Measurements from ENCODE around the gene CTNND2.

Gene CTNND2

GRCh38 chr5:10984021-10984715, 920.1 kb downstream of the CTNND2 start:
- Histone ChIP-seq H3K4me1 (ENCODE audit: control insufficient read depth, insufficient read depth, low read length, poor library complexity, severe bottlenecking) (peaks cover 6% of the 10 kb centered on the region), H3K4me3 (ENCODE audit: extremely low read depth, insufficient read depth, low read length, poor library complexity, severe bottlenecking) (no peak overlapping the region), H3K9me3 (ENCODE audit: control insufficient read depth, low read length) (no peaks in the 10 kb centered on the region), H3K36me3 (ENCODE audit: control insufficient read depth, insufficient read depth, low read length) (no peaks in the 10 kb centered on the region), H3K27ac (ENCODE audit: low read depth, low read length, severe bottlenecking) (no peak overlapping the region)
- WGBS, 2 experiments (ENCODE audit: insufficient coverage in 2 of 2) = 90 to 95% methylated on average over 6 to 7 of the region's 10 CpGs

- H3K4me3 ChIP-seq (ENCODE audit: extremely low read depth, insufficient read depth, low read length, poor library complexity, severe bottlenecking) = no peak overlapping the region
- H3K36me3 ChIP-seq (ENCODE audit: control insufficient read depth, insufficient read depth, low read length) = no peaks in the 10 kb centered on the region
- no peaks in the 10 kb centered on the region for H3K9me3 ChIP-seq (ENCODE audit: control insufficient read depth, low read length)
- no peaks in the 10 kb centered on the region for H3K4me1 ChIP-seq (ENCODE audit: control insufficient read depth, insufficient read depth, low read length, poor library complexity, severe bottlenecking)
- H3K27ac ChIP-seq (ENCODE audit: low read depth, low read length, severe bottlenecking) = no peak overlapping the region
- 92 to 93% methylated on average over 3 of the region's 3 CpGs for WGBS, 2 experiments (ENCODE audit: insufficient coverage in 2 of 2)
These were observed 921.6 kb downstream of the CTNND2 start for GRCh38 chr5:10982626-10983025.

GRCh38 chr5:10981932-10982331, 922.3 kb downstream of the CTNND2 start:
- Histone ChIP-seq H3K4me3 (ENCODE audit: extremely low read depth, insufficient read depth, low read length, poor library complexity, severe bottlenecking) (no peak overlapping the region), H3K27ac (ENCODE audit: low read depth, low read length, severe bottlenecking) (no peak overlapping the region), H3K9me3 (ENCODE audit: control insufficient read depth, low read length) (no peaks in the 10 kb centered on the region), H3K4me1 (ENCODE audit: control insufficient read depth, insufficient read depth, low read length, poor library complexity, severe bottlenecking) (no peaks in the 10 kb centered on the region), H3K36me3 (ENCODE audit: control insufficient read depth, insufficient read depth, low read length) (no peaks in the 10 kb centered on the region)
- WGBS, 2 experiments (ENCODE audit: insufficient coverage in 2 of 2) = 84% methylated on average over 2 to 3 of the region's 3 CpGs

- 84 to 97% methylated on average over 3 to 5 of the region's 5 CpGs for WGBS, 2 experiments (ENCODE audit: insufficient coverage in 2 of 2)
- Histone ChIP-seq H3K4me1 (ENCODE audit: control insufficient read depth, insufficient read depth, low read length, poor library complexity, severe bottlenecking) (no peaks in the 10 kb centered on the region), H3K9me3 (ENCODE audit: control insufficient read depth, low read length) (no peaks in the 10 kb centered on the region), H3K4me3 (ENCODE audit: extremely low read depth, insufficient read depth, low read length, poor library complexity, severe bottlenecking) (no peak overlapping the region), H3K36me3 (ENCODE audit: control insufficient read depth, insufficient read depth, low read length) (no peaks in the 10 kb centered on the region), H3K27ac (ENCODE audit: low read depth, low read length, severe bottlenecking) (no peak overlapping the region)
These were observed 927.2 kb downstream of the CTNND2 start for GRCh38 chr5:10977011-10977410.

- WGBS, 2 experiments (ENCODE audit: insufficient coverage in 2 of 2) = 86% methylated on average over 3 of the region's 4 CpGs; no CpG with 5 or more reads in 1 of the 2 experiments
- H3K4me1 ChIP-seq (ENCODE audit: control insufficient read depth, insufficient read depth, low read length, poor library complexity, severe bottlenecking) = no peaks in the 10 kb centered on the region
- no peak overlapping the region for H3K4me3 ChIP-seq (ENCODE audit: extremely low read depth, insufficient read depth, low read length, poor library complexity, severe bottlenecking)
- no peaks in the 10 kb centered on the region for H3K9me3 ChIP-seq (ENCODE audit: control insufficient read depth, low read length)
- H3K36me3 ChIP-seq (ENCODE audit: control insufficient read depth, insufficient read depth, low read length) = no peaks in the 10 kb centered on the region
- H3K27ac ChIP-seq (ENCODE audit: low read depth, low read length, severe bottlenecking) = no peak overlapping the region
These were observed 928.3 kb downstream of the CTNND2 start for GRCh38 chr5:10975945-10976344.

- H3K9me3 ChIP-seq (ENCODE audit: control insufficient read depth, low read length) = no peaks in the 10 kb centered on the region
- no peak overlapping the region for H3K4me3 ChIP-seq (ENCODE audit: extremely low read depth, insufficient read depth, low read length, poor library complexity, severe bottlenecking)
- H3K27ac ChIP-seq (ENCODE audit: low read depth, low read length, severe bottlenecking) = no peak overlapping the region
- no peaks in the 10 kb centered on the region for H3K36me3 ChIP-seq (ENCODE audit: control insufficient read depth, insufficient read depth, low read length)
- H3K4me1 ChIP-seq (ENCODE audit: control insufficient read depth, insufficient read depth, low read length, poor library complexity, severe bottlenecking) = no peaks in the 10 kb centered on the region
- 92 to 100% methylated on average over 1 to 2 of the region's 2 CpGs for WGBS, 2 experiments (ENCODE audit: insufficient coverage in 2 of 2)
These were observed 929.4 kb downstream of the CTNND2 start for GRCh38 chr5:10974850-10975249.

GRCh38 chr5:10973316-10973715, 930.9 kb downstream of the CTNND2 start:
- no peaks in the 10 kb centered on the region for H3K9me3 ChIP-seq (ENCODE audit: control insufficient read depth, low read length)
- H3K27ac ChIP-seq (ENCODE audit: low read depth, low read length, severe bottlenecking) = no peak overlapping the region
- no peak overlapping the region for H3K4me3 ChIP-seq (ENCODE audit: extremely low read depth, insufficient read depth, low read length, poor library complexity, severe bottlenecking)
- WGBS, 2 experiments (ENCODE audit: insufficient coverage in 2 of 2) = 89 to 95% methylated on average over 14 of the region's 14 CpGs
- no peaks in the 10 kb centered on the region for H3K4me1 ChIP-seq (ENCODE audit: control insufficient read depth, insufficient read depth, low read length, poor library complexity, severe bottlenecking)
- no peaks in the 10 kb centered on the region for H3K36me3 ChIP-seq (ENCODE audit: control insufficient read depth, insufficient read depth, low read length)

- Histone ChIP-seq H3K27ac (ENCODE audit: low read depth, low read length, severe bottlenecking) (no peak overlapping the region), H3K9me3 (ENCODE audit: control insufficient read depth, low read length) (no peaks in the 10 kb centered on the region), H3K4me1 (ENCODE audit: control insufficient read depth, insufficient read depth, low read length, poor library complexity, severe bottlenecking) (no peaks in the 10 kb centered on the region), H3K4me3 (ENCODE audit: extremely low read depth, insufficient read depth, low read length, poor library complexity, severe bottlenecking) (no peak overlapping the region), H3K36me3 (ENCODE audit: control insufficient read depth, insufficient read depth, low read length) (no peaks in the 10 kb centered on the region)
- WGBS, 2 experiments (ENCODE audit: insufficient coverage in 2 of 2) = 77 to 81% methylated on average over 5 to 7 of the region's 8 CpGs
These were observed 934.5 kb downstream of the CTNND2 start for GRCh38 chr5:10969684-10970180.

GRCh38 chr5:10964806-10965205, 939.4 kb downstream of the CTNND2 start:
- no peak overlapping the region for H3K4me3 ChIP-seq (ENCODE audit: extremely low read depth, insufficient read depth, low read length, poor library complexity, severe bottlenecking)
- WGBS, 2 experiments (ENCODE audit: insufficient coverage in 2 of 2) = 88 to 94% methylated on average over 4 to 5 of the region's 6 CpGs
- no peaks in the 10 kb centered on the region for H3K36me3 ChIP-seq (ENCODE audit: control insufficient read depth, insufficient read depth, low read length)
- no peak overlapping the region for H3K27ac ChIP-seq (ENCODE audit: low read depth, low read length, severe bottlenecking)
- no peaks in the 10 kb centered on the region for H3K4me1 ChIP-seq (ENCODE audit: control insufficient read depth, insufficient read depth, low read length, poor library complexity, severe bottlenecking)
- H3K9me3 ChIP-seq (ENCODE audit: control insufficient read depth, low read length) = no peaks in the 10 kb centered on the region

- Histone ChIP-seq H3K4me3 (ENCODE audit: extremely low read depth, insufficient read depth, low read length, poor library complexity, severe bottlenecking) (no peak overlapping the region), H3K36me3 (ENCODE audit: control insufficient read depth, insufficient read depth, low read length) (no peaks in the 10 kb centered on the region), H3K27ac (ENCODE audit: low read depth, low read length, severe bottlenecking) (no peak overlapping the region), H3K9me3 (ENCODE audit: control insufficient read depth, low read length) (peaks cover 9% of the 10 kb centered on the region), H3K4me1 (ENCODE audit: control insufficient read depth, insufficient read depth, low read length, poor library complexity, severe bottlenecking) (no peaks in the 10 kb centered on the region)
These were observed 945.5 kb downstream of the CTNND2 start for GRCh38 chr5:10958728-10959127.

GRCh38 chr5:10949856-10950630, 954.2 kb downstream of the CTNND2 start:
- no peak overlapping the region for H3K4me3 ChIP-seq (ENCODE audit: extremely low read depth, insufficient read depth, low read length, poor library complexity, severe bottlenecking)
- no peaks in the 10 kb centered on the region for H3K4me1 ChIP-seq (ENCODE audit: control insufficient read depth, insufficient read depth, low read length, poor library complexity, severe bottlenecking)
- H3K27ac ChIP-seq (ENCODE audit: low read depth, low read length, severe bottlenecking) = no peak overlapping the region
- no peaks in the 10 kb centered on the region for H3K9me3 ChIP-seq (ENCODE audit: control insufficient read depth, low read length)
- no peaks in the 10 kb centered on the region for H3K36me3 ChIP-seq (ENCODE audit: control insufficient read depth, insufficient read depth, low read length)
- WGBS, 2 experiments (ENCODE audit: insufficient coverage in 2 of 2) = 72 to 100% methylated on average over 3 to 4 of the region's 5 CpGs

Data from mesodermal cell (in vitro differentiated cells).